ENCODE results near the gene P2RY2.

Gene P2RY2

GRCh38 chr11:73189723-73190556 lies 28.1 kb upstream of the P2RY2 start:
- Histone ChIP-seq H3K9ac (ENCODE audit: low read length) (no peak overlapping the region), H3K27me3 (replicated peaks; ENCODE audit: insufficient read depth, low read length) (no peaks in the 10 kb centered on the region), H3K9me3 (replicated peaks; ENCODE audit: insufficient read depth, low read length) (no peaks in the 10 kb centered on the region), H3K9me2 (replicated peaks; ENCODE audit: insufficient read depth, low read length) (no peaks in the 10 kb centered on the region), H3K79me2 (ENCODE audit: low read length) (no peaks in the 10 kb centered on the region), H3K4me1 (ENCODE audit: low read length) (no peaks in the 10 kb centered on the region), H2AFZ (ENCODE audit: low read length) (no peak overlapping the region), H3F3A (ENCODE audit: insufficient read depth, low read length) (no peaks in the 10 kb centered on the region), H3K27ac (ENCODE audit: low read length) (no peak overlapping the region), H4K20me1 (ENCODE audit: insufficient read depth, low read length) (no peaks in the 10 kb centered on the region), H3K36me3 (replicated peaks; ENCODE audit: insufficient read depth, low read length) (no peaks in the 10 kb centered on the region), H3K4me2 (ENCODE audit: low read depth, low read length) (no peak overlapping the region), H3K4me3 (ENCODE audit: low read length) (no peak overlapping the region)
- TF ChIP-seq EZH2phosphoT487 (IDR thresholded peaks at IDR 0.05; ENCODE audit: low read length) (no peak), EZH2 (optimal IDR thresholded peaks at IDR 0.05; ENCODE audit: low read depth, low read length) (no peak), CTCF (IDR thresholded peaks at IDR 0.05; ENCODE audit: low read length) (no peak)
- no peak for DNase-seq

- Histone ChIP-seq H3K4me3 (ENCODE audit: low read length) (no peak overlapping the region), H2AFZ (ENCODE audit: low read length) (no peak overlapping the region), H3K9ac (ENCODE audit: low read length) (no peak overlapping the region), H3K27ac (ENCODE audit: low read length) (no peak overlapping the region), H3K27me3 (replicated peaks; ENCODE audit: insufficient read depth, low read length) (no peaks in the 10 kb centered on the region), H3K9me3 (replicated peaks; ENCODE audit: insufficient read depth, low read length) (no peaks in the 10 kb centered on the region), H4K20me1 (ENCODE audit: insufficient read depth, low read length) (no peaks in the 10 kb centered on the region), H3K79me2 (ENCODE audit: low read length) (no peaks in the 10 kb centered on the region), H3K36me3 (replicated peaks; ENCODE audit: insufficient read depth, low read length) (no peaks in the 10 kb centered on the region), H3K4me2 (ENCODE audit: low read depth, low read length) (no peak overlapping the region), H3K4me1 (ENCODE audit: low read length) (no peaks in the 10 kb centered on the region), H3F3A (ENCODE audit: insufficient read depth, low read length) (no peaks in the 10 kb centered on the region), H3K9me2 (replicated peaks; ENCODE audit: insufficient read depth, low read length) (no peaks in the 10 kb centered on the region)
- no peak for DNase-seq
- no peak for TF ChIP-seq EZH2phosphoT487 (IDR thresholded peaks at IDR 0.05; ENCODE audit: low read length)
- no peak for TF ChIP-seq EZH2 (optimal IDR thresholded peaks at IDR 0.05; ENCODE audit: low read depth, low read length)
- no peak for TF ChIP-seq CTCF (IDR thresholded peaks at IDR 0.05; ENCODE audit: low read length)
Measured at GRCh38 chr11:73190557-73190885, 27.6 kb upstream of the P2RY2 start.

- H3F3A ChIP-seq (ENCODE audit: insufficient read depth, low read length), result no peaks in the 10 kb centered on the region
- H3K27ac ChIP-seq (ENCODE audit: low read length), result no peak overlapping the region
- no peak overlapping the region for H3K4me3 ChIP-seq (ENCODE audit: low read length)
- no peaks in the 10 kb centered on the region for H3K9me2 ChIP-seq (replicated peaks; ENCODE audit: insufficient read depth, low read length)
- TF ChIP-seq EZH2 (optimal IDR thresholded peaks at IDR 0.05; ENCODE audit: low read depth, low read length), result no peak
- no peak for TF ChIP-seq CTCF (IDR thresholded peaks at IDR 0.05; ENCODE audit: low read length)
- TF ChIP-seq EZH2phosphoT487 (IDR thresholded peaks at IDR 0.05; ENCODE audit: low read length), result no peak
- H3K9me3 ChIP-seq (replicated peaks; ENCODE audit: insufficient read depth, low read length), result no peaks in the 10 kb centered on the region
- H3K4me2 ChIP-seq (ENCODE audit: low read depth, low read length), result no peak overlapping the region
- no peak overlapping the region for H3K9ac ChIP-seq (ENCODE audit: low read length)
- no peak overlapping the region for H2AFZ ChIP-seq (ENCODE audit: low read length)
- no peaks in the 10 kb centered on the region for H4K20me1 ChIP-seq (ENCODE audit: insufficient read depth, low read length)
- H3K36me3 ChIP-seq (replicated peaks; ENCODE audit: insufficient read depth, low read length), result no peaks in the 10 kb centered on the region
- H3K4me1 ChIP-seq (ENCODE audit: low read length), result no peaks in the 10 kb centered on the region
- no peaks in the 10 kb centered on the region for H3K79me2 ChIP-seq (ENCODE audit: low read length)
- no peak for DNase-seq
- no peaks in the 10 kb centered on the region for H3K27me3 ChIP-seq (replicated peaks; ENCODE audit: insufficient read depth, low read length)
Measured at GRCh38 chr11:73191151-73191550, 26.9 kb upstream of the P2RY2 start.
